ENCODE results near the gene PCSK6. TPM values are rescaled to one million over a fixed set of nuclear protein-coding genes. Genes with fewer than 3 reads are reported as not detected.

Gene PCSK6
- total RNA-seq, result 10 to 100 TPM in 3 of 4 donors, 1 to 10 TPM in 1; 9.7 to 20.5 (median 13.1) TPM

DNA sequence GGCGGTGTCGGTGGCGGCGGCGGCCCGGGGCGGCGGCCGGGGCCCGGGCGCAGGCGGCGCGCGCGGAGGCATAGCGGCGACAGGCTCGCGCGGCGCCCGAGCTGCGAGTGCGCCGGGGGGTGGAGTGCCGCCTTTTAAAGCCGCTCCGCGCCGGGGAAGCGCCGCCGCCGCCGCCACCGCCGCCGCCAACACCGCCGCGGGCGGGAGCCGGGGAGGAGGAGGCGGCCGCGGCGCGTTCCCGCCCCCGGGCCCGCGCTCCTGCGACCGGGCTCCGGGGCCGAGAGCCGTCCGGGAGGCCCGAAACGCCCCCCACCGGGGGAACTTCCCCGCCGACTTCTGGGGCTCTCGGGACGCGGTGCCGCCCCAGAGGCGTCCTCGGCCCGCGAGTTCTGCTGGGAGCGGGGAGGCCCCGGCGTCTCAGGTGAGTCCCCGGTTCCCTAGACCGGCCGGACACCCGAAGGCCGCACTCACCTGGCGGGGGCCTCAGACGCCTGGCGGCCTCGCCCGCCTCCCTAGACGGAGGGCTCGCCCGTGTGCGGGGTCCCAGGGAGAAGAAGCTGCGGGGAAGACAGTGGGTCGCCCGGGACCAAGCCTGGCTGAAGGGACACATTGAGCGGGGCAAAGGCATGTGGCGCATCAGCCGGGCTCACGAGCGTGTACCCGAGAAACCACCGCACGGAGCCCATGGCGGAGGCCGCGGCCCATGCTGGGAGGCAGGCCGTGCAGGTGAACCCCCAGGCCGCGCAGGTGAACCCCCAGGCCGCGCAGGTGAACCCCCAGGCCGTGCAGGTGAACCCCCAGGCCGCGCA lies at the start of gene PCSK6:
Gene PCSK6 (minus strand): TSS at position 109 of the 809 bp plus-strand sequence. CDS start 37 bp downstream, at position 72.
- TF ChIP-seq, protein P1, sequence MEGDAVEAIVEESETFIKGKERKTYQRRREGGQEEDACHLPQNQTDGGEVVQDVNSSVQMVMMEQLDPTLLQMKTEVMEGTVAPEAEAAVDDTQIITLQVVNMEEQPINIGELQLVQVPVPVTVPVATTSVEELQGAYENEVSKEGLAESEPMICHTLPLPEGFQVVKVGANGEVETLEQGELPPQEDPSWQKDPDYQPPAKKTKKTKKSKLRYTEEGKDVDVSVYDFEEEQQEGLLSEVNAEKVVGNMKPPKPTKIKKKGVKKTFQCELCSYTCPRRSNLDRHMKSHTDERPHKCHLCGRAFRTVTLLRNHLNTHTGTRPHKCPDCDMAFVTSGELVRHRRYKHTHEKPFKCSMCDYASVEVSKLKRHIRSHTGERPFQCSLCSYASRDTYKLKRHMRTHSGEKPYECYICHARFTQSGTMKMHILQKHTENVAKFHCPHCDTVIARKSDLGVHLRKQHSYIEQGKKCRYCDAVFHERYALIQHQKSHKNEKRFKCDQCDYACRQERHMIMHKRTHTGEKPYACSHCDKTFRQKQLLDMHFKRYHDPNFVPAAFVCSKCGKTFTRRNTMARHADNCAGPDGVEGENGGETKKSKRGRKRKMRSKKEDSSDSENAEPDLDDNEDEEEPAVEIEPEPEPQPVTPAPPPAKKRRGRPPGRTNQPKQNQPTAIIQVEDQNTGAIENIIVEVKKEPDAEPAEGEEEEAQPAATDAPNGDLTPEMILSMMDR (IDR thresholded peaks at IDR 0.05), result no peak
- DNase-seq (ENCODE audit: low spot score) (no peak), ATAC-seq (ENCODE audit: low FRiP score) (no peak)

GRCh38 chr15:101538996-101539395 lies 49.5 kb upstream of the PCSK6 start:
- ATAC-seq (ENCODE audit: low FRiP score) (no peak), DNase-seq (ENCODE audit: low spot score) (no peak)
- TF ChIP-seq, protein P1 (IDR thresholded peaks at IDR 0.05), result no peak

DNA sequence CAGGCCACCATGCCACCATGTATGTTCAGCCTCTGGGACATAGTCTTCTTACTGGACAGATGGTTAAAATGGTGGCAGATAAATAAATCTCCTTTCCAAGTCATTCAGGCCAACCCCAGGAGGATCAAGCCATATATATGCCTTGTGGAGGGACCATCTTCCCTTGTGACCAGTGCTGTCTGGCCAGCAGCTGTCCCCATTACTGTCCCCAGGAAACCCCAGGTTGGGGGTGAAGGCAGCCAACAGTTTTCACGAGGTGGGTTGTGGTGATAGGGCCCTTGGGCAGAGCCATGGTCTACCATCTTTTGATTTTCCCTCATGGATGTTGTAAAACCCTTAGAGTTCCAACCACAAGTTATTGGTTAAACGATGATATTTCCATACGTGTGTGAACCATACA lies 48.7 kb upstream of the PCSK6 start:
- TF ChIP-seq, protein P1 (IDR thresholded peaks at IDR 0.05), result no peak
- DNase-seq (ENCODE audit: low spot score) (no peak), ATAC-seq (ENCODE audit: low FRiP score) (no peak)

GRCh38 chr15:101537483-101538080 lies 48.1 kb upstream of the PCSK6 start:
- ATAC-seq (ENCODE audit: low FRiP score), result no peak
- TF ChIP-seq, protein P1 (IDR thresholded peaks at IDR 0.05), result no peak

GRCh38 chr15:101536875-101537405 lies 47.4 kb upstream of the PCSK6 start:
- no peak for DNase-seq (ENCODE audit: low spot score)
- TF ChIP-seq, protein P1 (IDR thresholded peaks at IDR 0.05), result no peak
- ATAC-seq (ENCODE audit: low FRiP score), result no peak

More at GRCh38 chr15:101537483-101538080, 48.1 kb upstream of the PCSK6 start:
- no peak for DNase-seq (ENCODE audit: low spot score)

DNA sequence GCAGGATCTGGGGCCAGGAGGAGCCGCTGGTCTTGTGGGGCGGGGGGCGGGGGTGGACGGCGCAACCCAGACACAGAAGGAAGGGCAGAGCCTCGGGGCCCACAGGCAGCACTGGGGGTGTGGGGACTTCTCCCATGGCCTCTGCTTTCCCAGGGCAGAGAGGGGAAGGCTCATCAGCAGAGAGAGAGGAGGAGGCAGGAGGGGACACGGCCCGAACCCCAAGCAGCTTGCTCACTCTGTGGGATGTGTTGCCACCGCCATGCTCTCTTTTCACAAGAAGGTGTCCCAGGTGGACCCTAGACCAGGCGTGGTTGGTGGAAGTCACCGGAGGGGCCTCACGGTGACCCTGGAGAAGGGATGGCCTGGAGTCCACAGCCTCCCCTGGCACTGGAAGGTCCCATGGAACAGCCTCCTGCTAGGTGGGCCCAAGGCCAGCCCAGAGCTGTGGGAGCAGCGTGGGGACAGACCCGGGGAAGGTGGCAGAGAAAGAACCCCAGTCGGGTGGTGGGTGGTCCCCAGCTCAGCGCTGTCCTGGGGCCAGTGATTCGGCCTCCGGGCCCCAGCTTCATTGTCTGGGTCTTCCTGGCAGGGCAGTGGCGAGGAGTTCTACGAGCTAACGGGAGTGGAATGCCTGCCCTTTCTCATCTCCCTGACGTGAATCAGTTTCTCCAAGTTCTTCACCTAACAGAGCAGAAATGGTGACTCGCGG lies 46.8 kb upstream of the PCSK6 start:
- no peak for ATAC-seq (ENCODE audit: low FRiP score)
- DNase-seq (ENCODE audit: low spot score), result no peak
- TF ChIP-seq, protein P1 (IDR thresholded peaks at IDR 0.05), result no peak

Measured in omental fat pad (tissue), 4 donors.